ENCODE results near the gene COG3. TPM values are rescaled to one million over a fixed set of nuclear protein-coding genes. Genes with fewer than 3 reads are reported as not detected.

Gene COG3
- 19.8 and 35.0 TPM in 2 replicates for total RNA-seq

GRCh38 chr13:45464687-45465453 lies at the start of gene COG3:
Gene COG3 (plus strand): TSS chr13:45464939. CDS start chr13:45465037, 98 bp downstream.

GRCh38 chr13:45417790-45418534 lies 46.8 kb upstream of the COG3 start, which contains the start of gene SLC25A30:
Gene SLC25A30 (minus strand): TSS chr13:45418373. CDS start chr13:45411425, 6,948 bp downstream.

Other genes starting within 250 kb of the COG3 start
- gene TPT1, start 123.8 kb upstream of the COG3 start, total RNA-seq, result 2,428 and 4,382 TPM in 2 replicates
- 22.0 and 30.6 TPM in 2 replicates for gene SLC25A30, start 46.6 kb upstream of the COG3 start, total RNA-seq
- gene ERICH6B, start 150.8 kb downstream of the COG3 start, total RNA-seq, result not detected in 2 replicates
- not detected in 2 replicates for gene CBY2, start 237.4 kb downstream of the COG3 start, total RNA-seq

All from bladder microvascular endothelial cell (primary cell).